SK-N-SH treated with all-trans-retinoic acid at 6 μM for 48 hours (cell line): Measurements from ENCODE around the gene EPS8L2.

Experiments used
- ARNTL ChIP-seq: fragments of 450-650 bp; formaldehyde crosslinking; IDR thresholded peaks from 2 replicates; pipeline ENCODE4 v1.5.0; 2020; ENCODE audit warnings: low read depth, mild to moderate bottlenecking, moderate library complexity, borderline replicate concordance
- PPARA ChIP-seq: fragments of 250-450 bp; sonication (Bioruptor Pico); IDR thresholded peaks from 2 replicates; pipeline ENCODE4 v1.5.0; 2020; ENCODE audit warnings: mild to moderate bottlenecking, borderline replicate concordance
- ZFP3 ChIP-seq: fragments of 250-450 bp; sonication (Bioruptor Pico); IDR thresholded peaks from 2 replicates; pipeline ENCODE4 v1.5.0; 2020; ENCODE audit warnings: mild to moderate bottlenecking, moderate library complexity
- ZFP30 ChIP-seq: fragments of 450-650 bp; formaldehyde crosslinking; IDR thresholded peaks from 2 replicates; pipeline ENCODE4 v1.5.0; 2022; ENCODE audit warnings: mild to moderate bottlenecking, moderate library complexity
- TF ChIP-seq, protein P1 (sequence below): fragments of 250-450 bp; sonication (Bioruptor Pico); IDR thresholded peaks from 2 replicates; pipeline ENCODE4 v1.5.1; 2020; ENCODE audit warnings: low read depth, mild to moderate bottlenecking, moderate library complexity
- TF ChIP-seq, protein P2 (sequence below): fragments of 250-450 bp; sonication (Bioruptor Pico); IDR thresholded peaks from 2 replicates; pipeline ENCODE4 v1.5.0; 2020; ENCODE audit warnings: mild to moderate bottlenecking, moderate library complexity
- TF ChIP-seq, protein P3 (sequence below): fragments of 250-450 bp; sonication (Bioruptor Pico); IDR thresholded peaks from 2 replicates; pipeline ENCODE4 v1.8.0; 2020; ENCODE audit warnings: mild to moderate bottlenecking, moderate library complexity, borderline replicate concordance

DNA sequence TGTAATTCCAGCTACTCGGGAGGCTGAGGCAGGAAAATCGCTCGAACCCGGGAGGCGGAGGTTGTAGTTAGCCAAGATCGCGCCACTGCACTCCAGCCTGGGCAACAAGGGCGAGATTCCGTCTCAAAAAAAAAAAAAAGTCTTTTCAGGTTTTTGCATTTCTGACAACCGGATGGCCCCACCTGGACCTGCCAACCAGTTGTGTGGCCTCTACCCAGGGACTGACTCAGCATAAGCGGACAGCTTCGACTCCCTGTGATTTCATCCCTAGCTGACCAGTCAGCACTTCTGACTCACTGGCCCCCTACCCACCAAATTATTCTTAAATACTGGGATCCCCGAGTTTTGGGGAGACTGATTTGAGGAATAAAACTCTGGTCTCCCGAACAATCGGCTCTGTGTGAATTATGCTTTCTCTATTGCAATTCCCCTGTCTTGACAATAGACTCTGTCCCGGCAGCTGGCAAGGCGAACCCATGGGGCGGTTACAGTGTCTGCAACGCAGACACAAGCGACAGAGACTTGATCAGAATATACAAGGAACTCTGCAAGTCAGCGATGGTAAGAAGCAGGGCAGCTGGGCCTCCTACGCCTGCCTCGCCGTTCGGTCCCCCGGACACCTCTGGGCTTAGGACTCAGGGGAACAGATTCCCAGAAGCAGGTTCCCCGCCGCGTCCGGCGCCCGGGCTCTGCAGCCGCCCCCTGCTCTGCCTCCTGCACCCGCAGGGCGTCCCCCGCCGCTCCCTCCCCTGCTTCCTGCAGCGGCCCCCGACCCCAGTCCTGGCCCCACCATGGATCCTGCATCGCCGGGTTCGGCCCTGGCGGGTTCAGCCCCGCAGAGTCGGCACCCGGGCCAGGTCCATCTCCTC lies 40.5 kb downstream of the EPS8L2 start:
- TF ChIP-seq ARNTL (CRISPR knock-in tag) (no peak), ZFP3 (CRISPR knock-in tag) (no peak), ZFP30 (CRISPR knock-in tag) (no peak), PPARA (CRISPR knock-in tag) (no peak)
- TF ChIP-seq, protein P1, sequence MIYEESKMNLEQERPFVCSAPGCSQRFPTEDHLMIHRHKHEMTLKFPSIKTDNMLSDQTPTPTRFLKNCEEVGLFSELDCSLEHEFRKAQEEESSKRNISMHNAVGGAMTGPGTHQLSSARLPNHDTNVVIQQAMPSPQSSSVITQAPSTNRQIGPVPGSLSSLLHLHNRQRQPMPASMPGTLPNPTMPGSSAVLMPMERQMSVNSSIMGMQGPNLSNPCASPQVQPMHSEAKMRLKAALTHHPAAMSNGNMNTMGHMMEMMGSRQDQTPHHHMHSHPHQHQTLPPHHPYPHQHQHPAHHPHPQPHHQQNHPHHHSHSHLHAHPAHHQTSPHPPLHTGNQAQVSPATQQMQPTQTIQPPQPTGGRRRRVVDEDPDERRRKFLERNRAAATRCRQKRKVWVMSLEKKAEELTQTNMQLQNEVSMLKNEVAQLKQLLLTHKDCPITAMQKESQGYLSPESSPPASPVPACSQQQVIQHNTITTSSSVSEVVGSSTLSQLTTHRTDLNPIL (CRISPR knock-in tag) = no peak
- TF ChIP-seq, protein P2, sequence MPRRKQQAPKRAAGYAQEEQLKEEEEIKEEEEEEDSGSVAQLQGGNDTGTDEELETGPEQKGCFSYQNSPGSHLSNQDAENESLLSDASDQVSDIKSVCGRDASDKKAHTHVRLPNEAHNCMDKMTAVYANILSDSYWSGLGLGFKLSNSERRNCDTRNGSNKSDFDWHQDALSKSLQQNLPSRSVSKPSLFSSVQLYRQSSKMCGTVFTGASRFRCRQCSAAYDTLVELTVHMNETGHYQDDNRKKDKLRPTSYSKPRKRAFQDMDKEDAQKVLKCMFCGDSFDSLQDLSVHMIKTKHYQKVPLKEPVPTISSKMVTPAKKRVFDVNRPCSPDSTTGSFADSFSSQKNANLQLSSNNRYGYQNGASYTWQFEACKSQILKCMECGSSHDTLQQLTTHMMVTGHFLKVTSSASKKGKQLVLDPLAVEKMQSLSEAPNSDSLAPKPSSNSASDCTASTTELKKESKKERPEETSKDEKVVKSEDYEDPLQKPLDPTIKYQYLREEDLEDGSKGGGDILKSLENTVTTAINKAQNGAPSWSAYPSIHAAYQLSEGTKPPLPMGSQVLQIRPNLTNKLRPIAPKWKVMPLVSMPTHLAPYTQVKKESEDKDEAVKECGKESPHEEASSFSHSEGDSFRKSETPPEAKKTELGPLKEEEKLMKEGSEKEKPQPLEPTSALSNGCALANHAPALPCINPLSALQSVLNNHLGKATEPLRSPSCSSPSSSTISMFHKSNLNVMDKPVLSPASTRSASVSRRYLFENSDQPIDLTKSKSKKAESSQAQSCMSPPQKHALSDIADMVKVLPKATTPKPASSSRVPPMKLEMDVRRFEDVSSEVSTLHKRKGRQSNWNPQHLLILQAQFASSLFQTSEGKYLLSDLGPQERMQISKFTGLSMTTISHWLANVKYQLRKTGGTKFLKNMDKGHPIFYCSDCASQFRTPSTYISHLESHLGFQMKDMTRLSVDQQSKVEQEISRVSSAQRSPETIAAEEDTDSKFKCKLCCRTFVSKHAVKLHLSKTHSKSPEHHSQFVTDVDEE (CRISPR knock-in tag) = no peak
- TF ChIP-seq, protein P3, sequence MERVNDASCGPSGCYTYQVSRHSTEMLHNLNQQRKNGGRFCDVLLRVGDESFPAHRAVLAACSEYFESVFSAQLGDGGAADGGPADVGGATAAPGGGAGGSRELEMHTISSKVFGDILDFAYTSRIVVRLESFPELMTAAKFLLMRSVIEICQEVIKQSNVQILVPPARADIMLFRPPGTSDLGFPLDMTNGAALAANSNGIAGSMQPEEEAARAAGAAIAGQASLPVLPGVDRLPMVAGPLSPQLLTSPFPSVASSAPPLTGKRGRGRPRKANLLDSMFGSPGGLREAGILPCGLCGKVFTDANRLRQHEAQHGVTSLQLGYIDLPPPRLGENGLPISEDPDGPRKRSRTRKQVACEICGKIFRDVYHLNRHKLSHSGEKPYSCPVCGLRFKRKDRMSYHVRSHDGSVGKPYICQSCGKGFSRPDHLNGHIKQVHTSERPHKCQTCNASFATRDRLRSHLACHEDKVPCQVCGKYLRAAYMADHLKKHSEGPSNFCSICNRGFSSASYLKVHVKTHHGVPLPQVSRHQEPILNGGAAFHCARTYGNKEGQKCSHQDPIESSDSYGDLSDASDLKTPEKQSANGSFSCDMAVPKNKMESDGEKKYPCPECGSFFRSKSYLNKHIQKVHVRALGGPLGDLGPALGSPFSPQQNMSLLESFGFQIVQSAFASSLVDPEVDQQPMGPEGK (CRISPR knock-in tag) = no peak
